ENCODE data around the gene TJP1. TPM values are rescaled to one million over a fixed set of nuclear protein-coding genes. Genes with fewer than 3 reads are reported as not detected.
"Not testable (repeated sequence)": the region's sequence is repeated elsewhere in the genome, so short reads cannot be mapped to it uniquely, and the experiment has no call there.

Gene TJP1
- total RNA-seq, 1 donor: 86.9 TPM

- Histone ChIP-seq H3K36me3 (ENCODE audit: insufficient read depth, low read length) (no peaks in the 10 kb centered on the region), H3K4me2 (ENCODE audit: insufficient read depth, low read length) (peak overlapping the region; percentile 97), H3K27me3 (ENCODE audit: insufficient read depth, low read length) (no peaks in the 10 kb centered on the region), H4K20me1 (ENCODE audit: insufficient read depth, low read length) (peaks cover 17% of the 10 kb centered on the region), H3K4me1 (ENCODE audit: insufficient read depth, low read length) (peaks cover 31% of the 10 kb centered on the region), H3K4me3 (ENCODE audit: insufficient read depth, low read length) (peak overlapping the region; percentile 86), H3K27ac (ENCODE audit: low read depth, low read length) (peak overlapping the region; percentile 95), H2AFZ (ENCODE audit: low read length) (no peak overlapping the region), H3K79me2 (ENCODE audit: insufficient read depth, low read length) (peaks cover 48% of the 10 kb centered on the region), H3K9me3 (ENCODE audit: low read depth, low read length) (no peaks in the 10 kb centered on the region)
- peak; percentile 26 for TF ChIP-seq CTCF (IDR thresholded peaks at IDR 0.05; ENCODE audit: extremely low read depth, low read depth, low read length)
- DNase-seq (ENCODE audit: insufficient read length, low spot score, missing footprints): peak; percentile 92
These were observed 710 bp downstream of the TJP1 start for GRCh38 chr15:29821416-29822099.

- Histone ChIP-seq H3K9me3 (ENCODE audit: low read depth, low read length) (no peaks in the 10 kb centered on the region), H3K36me3 (ENCODE audit: insufficient read depth, low read length) (no peaks in the 10 kb centered on the region), H3K4me3 (ENCODE audit: insufficient read depth, low read length) (peak overlapping the region; percentile 86), H3K79me2 (ENCODE audit: insufficient read depth, low read length) (peaks cover 58% of the 10 kb centered on the region), H3K27ac (ENCODE audit: low read depth, low read length) (peak overlapping the region; percentile 71), H2AFZ (ENCODE audit: low read length) (no peak overlapping the region), H3K4me2 (ENCODE audit: insufficient read depth, low read length) (peak overlapping the region; percentile 87), H3K27me3 (ENCODE audit: insufficient read depth, low read length) (no peaks in the 10 kb centered on the region), H4K20me1 (ENCODE audit: insufficient read depth, low read length) (peaks cover 26% of the 10 kb centered on the region), H3K4me1 (ENCODE audit: insufficient read depth, low read length) (peaks cover 33% of the 10 kb centered on the region)
- no peak for DNase-seq (ENCODE audit: insufficient read length, low spot score, missing footprints)
- TF ChIP-seq CTCF (IDR thresholded peaks at IDR 0.05; ENCODE audit: extremely low read depth, low read depth, low read length): no peak
These were observed 1.7 kb downstream of the TJP1 start for GRCh38 chr15:29820394-29821154.

- Histone ChIP-seq H2AFZ (ENCODE audit: low read length) (no peak overlapping the region), H4K20me1 (ENCODE audit: insufficient read depth, low read length) (peaks cover 32% of the 10 kb centered on the region), H3K4me2 (ENCODE audit: insufficient read depth, low read length) (peak overlapping the region; percentile 87), H3K79me2 (ENCODE audit: insufficient read depth, low read length) (peaks cover 64% of the 10 kb centered on the region), H3K4me1 (ENCODE audit: insufficient read depth, low read length) (peaks cover 34% of the 10 kb centered on the region), H3K27me3 (ENCODE audit: insufficient read depth, low read length) (no peaks in the 10 kb centered on the region), H3K9me3 (ENCODE audit: low read depth, low read length) (no peaks in the 10 kb centered on the region), H3K27ac (ENCODE audit: low read depth, low read length) (no peak overlapping the region), H3K36me3 (ENCODE audit: insufficient read depth, low read length) (no peaks in the 10 kb centered on the region), H3K4me3 (ENCODE audit: insufficient read depth, low read length) (peak overlapping the region; percentile 86)
- no peak for TF ChIP-seq CTCF (IDR thresholded peaks at IDR 0.05; ENCODE audit: extremely low read depth, low read depth, low read length)
- no peak for DNase-seq (ENCODE audit: insufficient read length, low spot score, missing footprints)
These were observed 2.3 kb downstream of the TJP1 start for GRCh38 chr15:29819979-29820378.

GRCh38 chr15:29818141-29818540 is 4.1 kb downstream of the TJP1 start:
- Histone ChIP-seq H4K20me1 (ENCODE audit: insufficient read depth, low read length) (peaks cover 48% of the 10 kb centered on the region), H3K9me3 (ENCODE audit: low read depth, low read length) (no peaks in the 10 kb centered on the region), H3K79me2 (ENCODE audit: insufficient read depth, low read length) (peaks cover 82% of the 10 kb centered on the region), H3K27ac (ENCODE audit: low read depth, low read length) (no peak overlapping the region), H3K27me3 (ENCODE audit: insufficient read depth, low read length) (no peaks in the 10 kb centered on the region), H2AFZ (ENCODE audit: low read length) (no peak overlapping the region), H3K4me3 (ENCODE audit: insufficient read depth, low read length) (no peak overlapping the region), H3K4me2 (ENCODE audit: insufficient read depth, low read length) (no peak overlapping the region), H3K4me1 (ENCODE audit: insufficient read depth, low read length) (peaks cover 35% of the 10 kb centered on the region), H3K36me3 (ENCODE audit: insufficient read depth, low read length) (no peaks in the 10 kb centered on the region)
- no peak for DNase-seq (ENCODE audit: insufficient read length, low spot score, missing footprints)
- no peak for TF ChIP-seq CTCF (IDR thresholded peaks at IDR 0.05; ENCODE audit: extremely low read depth, low read depth, low read length)

GRCh38 chr15:29817455-29817854 is 4.8 kb downstream of the TJP1 start:
- H3K4me3 ChIP-seq (ENCODE audit: insufficient read depth, low read length); H3K27me3 ChIP-seq (ENCODE audit: insufficient read depth, low read length); H3K4me2 ChIP-seq (ENCODE audit: insufficient read depth, low read length); H3K27ac ChIP-seq (ENCODE audit: low read depth, low read length); DNase-seq (ENCODE audit: insufficient read length, low spot score, missing footprints); H3K9me3 ChIP-seq (ENCODE audit: low read depth, low read length); H3K36me3 ChIP-seq (ENCODE audit: insufficient read depth, low read length); H2AFZ ChIP-seq (ENCODE audit: low read length): not testable (repeated sequence)
- peaks cover 89% of the 10 kb centered on the region for H3K79me2 ChIP-seq (ENCODE audit: insufficient read depth, low read length)
- peaks cover 53% of the 10 kb centered on the region for H4K20me1 ChIP-seq (ENCODE audit: insufficient read depth, low read length)
- peaks cover 35% of the 10 kb centered on the region for H3K4me1 ChIP-seq (ENCODE audit: insufficient read depth, low read length)

Data from osteoblast (primary cell).